ENCODE data around the gene PRKG1.
"Not testable (repeated sequence)": the region's sequence is repeated elsewhere in the genome, so short reads cannot be mapped to it uniquely, and the experiment has no call there.

Gene PRKG1

DNA sequence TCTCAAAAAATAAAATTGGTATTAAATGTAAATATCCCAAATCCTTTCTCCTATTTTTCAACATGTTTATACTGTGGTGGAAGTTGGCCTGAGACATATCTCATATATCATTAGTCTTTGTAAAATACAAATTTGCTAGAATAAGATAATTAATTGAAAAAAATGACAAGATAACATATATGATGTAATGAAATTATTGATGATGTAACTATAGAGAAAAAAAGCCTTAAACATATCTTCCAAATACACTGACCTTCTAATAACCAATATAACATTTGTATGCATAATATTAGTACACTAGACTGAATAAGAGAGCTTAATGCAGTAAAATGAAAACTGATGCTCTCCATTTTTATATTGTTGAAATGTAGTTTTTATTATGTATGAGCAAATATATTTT lies 104.3 kb downstream of the PRKG1 start:
- DNase-seq: no peak

DNA sequence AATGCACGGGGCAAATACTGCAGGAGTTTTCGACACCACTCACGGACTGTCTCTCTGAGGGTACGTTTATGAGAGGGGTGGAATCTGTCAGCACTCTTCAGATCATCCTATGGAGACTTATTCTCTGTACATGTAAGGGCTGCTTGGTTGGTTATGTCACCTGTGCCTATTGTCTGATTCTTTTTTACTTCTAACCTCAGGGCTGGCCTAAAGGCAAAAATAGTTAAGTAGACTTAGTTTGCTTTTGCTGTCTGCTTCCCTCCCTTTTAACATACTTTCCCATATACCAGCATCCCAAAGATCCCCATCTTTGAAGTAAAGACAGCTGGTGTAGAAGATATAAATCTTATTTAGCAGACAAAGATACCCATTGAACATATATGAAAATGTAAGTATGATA lies 105.9 kb downstream of the PRKG1 start:
- DNase-seq: no peak

DNA sequence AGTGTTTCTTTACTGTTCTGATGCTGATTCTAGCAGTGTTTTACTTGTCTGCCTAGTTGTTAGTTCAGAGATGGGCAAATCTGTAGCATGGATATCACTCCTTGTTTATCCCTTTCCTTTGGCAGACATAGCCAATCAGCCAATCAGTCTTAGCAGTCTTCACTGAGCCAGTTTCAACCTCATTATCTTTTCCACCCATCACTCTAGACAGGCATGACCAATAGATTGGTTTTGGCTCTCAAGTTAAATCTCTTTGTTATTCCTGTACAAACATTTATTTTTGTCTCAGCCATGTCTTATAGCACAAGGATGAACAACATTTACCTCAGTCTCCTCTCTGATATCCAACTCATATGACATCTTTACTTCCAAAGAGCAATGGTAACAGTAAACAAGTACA lies 109.5 kb downstream of the PRKG1 start:
- no peak for DNase-seq

DNA sequence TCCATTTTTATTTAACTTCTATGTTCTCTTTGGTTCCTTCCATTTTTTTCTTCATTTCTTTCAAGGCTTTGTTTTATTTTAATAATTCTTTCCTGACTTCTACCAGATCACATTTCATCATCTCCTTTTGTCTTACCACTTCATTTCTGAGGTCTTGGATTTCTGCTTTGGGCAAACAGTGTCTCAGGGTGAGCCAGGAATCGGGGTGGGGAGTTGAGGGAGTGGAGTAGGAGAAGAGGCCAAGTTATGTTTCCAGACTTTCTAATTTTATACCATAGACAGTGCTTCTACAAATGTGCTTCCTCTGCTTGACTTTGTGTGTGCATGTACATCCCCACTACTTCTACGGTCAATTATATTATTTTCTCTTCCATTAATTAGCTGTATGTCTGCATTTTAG lies 112.1 kb downstream of the PRKG1 start:
- DNase-seq: no peak

DNA sequence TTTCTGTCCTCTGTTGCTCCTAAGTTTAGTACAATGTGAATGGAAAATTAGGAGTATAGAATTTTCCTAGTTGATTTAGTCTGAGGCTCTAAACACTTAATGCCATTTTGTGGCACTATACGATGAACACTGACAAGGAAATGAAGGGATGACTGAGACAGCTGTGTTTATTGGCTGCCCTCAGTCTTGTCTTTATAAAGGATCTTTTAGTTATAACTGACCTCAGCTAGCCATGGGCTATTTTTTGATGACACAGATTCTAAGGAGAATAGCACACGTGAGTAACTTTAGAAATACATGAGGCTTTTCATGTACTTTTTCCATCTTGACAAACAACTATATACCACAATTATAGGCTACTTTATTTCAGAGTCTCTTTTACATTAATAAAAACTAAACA lies 113.7 kb downstream of the PRKG1 start:
- DNase-seq: no peak

DNA sequence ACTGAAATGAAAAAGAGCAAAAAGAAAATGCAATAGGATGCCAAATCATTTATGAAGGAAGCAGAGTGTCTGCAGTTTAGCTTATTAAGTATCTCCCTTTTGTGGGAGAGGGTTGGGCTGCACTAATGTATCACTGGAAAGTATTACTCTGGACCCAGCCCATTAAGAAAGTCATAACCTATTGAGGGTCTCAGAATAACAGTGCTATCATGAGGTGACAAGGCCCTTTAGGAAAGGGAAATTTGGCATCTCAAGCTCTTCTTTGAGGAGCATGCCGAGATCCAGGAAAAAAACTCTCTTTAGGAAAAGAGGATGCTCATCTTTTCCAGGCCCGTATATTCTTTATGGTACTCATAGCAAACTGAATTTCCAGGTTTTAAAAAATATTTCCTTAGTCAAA lies 114.6 kb downstream of the PRKG1 start:
- no peak for DNase-seq

DNA sequence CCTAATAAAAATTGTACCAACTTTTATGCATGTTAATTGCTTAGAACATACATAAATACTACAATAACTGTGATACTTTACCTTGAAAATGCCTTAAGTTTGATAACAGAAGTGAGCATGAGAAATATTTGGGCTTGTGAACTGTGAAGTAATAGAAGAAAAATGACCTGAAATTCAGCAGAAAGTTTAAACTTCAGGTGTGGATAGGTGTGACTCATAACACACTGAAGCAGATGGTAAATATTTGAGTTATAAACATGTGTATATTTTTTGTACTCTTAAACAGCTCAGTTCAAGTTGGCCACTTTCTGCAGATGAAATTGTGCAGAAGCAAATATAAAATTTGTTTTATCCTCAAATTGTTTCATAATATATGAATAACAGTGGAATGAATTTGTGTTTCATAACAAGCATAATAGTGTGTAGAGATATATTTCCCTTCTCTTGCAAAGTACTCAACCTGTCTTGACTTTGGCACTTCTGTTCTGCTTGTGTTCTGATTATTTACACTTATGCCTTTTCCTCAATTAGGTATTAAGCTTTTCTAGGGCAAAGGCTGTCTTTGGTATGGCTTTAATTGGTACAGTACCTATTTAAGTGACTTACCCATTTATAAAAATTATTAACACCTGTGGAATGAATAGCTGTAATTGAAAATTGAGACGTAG lies 122.4 kb downstream of the PRKG1 start:
- DNase-seq: no peak

DNA sequence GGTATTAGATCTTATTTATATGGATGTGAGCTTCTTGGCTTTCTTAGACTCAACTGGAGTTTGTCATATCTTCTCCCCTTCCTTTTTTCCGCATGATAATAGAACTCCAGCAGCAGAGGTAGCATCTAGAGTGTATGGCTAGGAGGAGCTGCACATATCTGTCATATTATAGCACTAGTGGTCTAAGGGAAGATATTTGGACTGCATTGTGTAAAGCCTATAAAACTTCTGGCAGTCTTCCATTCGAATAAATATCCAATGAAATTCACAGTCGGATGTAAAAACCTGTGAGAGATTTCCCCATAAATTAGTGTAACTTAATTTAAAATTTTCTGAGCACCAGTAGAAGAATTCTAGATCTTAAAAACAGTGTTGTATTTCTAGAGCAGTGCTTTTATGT lies 123.9 kb downstream of the PRKG1 start:
- no peak for DNase-seq

DNA sequence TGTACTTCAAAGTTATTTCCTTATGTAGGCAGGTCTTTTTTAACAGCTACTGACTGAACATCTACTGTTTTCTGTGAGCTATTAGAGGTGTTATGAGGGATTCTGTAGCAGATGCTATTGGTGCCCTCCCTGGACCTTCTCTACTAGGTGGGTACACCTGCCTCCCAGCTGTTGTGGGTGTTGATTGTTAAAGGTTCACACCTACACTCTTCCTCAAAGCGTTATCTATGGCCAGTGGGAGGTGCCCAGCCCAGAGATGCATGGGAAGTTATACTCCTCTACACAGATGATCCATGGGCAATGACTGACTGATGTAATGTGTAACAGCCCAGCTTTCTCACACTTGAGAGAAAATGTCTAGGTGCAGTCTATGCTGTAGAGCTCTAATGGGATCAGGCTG lies 127.7 kb downstream of the PRKG1 start:
- no peak for DNase-seq

DNA sequence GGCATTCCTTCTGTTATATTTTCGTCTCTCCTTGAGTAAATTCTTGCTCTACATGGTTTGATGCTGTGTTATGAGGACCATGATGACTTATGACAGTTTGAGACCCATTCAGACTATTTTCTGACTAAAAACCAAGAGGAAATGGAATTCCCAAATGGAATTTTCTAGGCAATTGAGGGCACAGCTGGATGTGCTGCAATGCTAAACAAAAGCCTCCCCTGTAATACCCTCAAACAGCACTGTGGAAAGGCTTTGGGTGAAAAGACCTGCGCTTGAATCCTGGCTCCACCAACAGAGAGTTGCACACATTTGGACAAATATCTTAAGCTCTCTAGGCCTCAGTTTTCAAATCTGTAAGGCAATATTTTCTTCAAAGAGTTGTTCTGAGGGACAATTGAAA lies 129.1 kb downstream of the PRKG1 start:
- DNase-seq: no peak

DNA sequence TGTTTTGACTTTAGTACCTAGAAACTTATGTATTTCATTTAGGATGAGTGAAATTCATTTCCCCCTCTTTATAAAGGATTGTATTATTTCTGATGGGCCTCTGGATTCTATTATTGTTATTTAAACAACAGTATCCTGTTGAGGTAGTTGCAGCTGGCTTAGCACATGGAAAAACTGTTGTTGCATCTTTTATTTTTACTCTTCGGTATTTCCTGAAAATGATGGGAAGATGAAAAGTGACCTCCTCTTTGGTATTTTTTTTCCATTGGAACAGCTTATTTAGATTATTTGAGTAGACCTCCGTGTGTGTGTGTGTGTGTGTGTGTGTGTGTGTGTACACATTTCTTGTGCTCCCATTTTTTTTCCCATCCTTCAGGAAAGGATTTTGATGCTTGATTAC lies 129.8 kb downstream of the PRKG1 start:
- DNase-seq: no peak

DNA sequence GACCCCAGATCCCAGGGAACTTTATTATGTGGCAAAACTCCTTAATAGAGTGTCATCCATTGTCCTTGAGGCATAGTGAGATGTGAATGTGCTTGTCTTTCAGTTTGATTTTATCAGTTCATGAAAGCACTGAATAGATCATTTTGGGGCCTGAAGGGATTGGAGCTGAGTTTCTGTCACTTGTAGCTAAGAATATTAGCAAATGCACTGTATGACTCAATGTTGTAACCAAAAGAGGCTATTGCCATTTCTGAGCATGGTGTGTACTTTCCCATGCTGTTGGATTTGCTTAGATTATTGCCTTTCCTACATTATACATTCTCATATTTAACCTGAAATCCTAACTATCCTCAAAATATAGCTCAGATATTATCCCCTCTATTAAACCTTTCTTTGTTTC lies 130.4 kb downstream of the PRKG1 start:
- no peak for DNase-seq

DNA sequence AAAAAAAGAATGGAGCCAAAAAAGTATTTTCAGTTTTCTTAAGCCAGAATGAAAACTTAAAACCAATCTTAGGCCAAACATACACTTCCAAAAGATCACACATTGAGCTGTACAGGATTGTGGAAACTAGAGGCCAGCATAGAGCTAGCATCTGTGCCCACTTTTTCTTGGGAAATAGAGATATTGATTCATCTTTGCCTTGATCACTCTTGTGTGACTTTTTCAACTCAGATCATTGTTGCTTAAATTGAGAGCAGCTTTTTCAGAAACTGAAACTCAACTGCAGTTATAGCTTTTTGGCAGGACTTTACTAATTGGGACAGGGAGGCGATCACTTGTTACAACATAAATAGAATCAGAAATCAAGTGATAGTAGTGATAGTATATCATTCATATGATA lies 132.2 kb downstream of the PRKG1 start:
- DNase-seq: no peak

DNA sequence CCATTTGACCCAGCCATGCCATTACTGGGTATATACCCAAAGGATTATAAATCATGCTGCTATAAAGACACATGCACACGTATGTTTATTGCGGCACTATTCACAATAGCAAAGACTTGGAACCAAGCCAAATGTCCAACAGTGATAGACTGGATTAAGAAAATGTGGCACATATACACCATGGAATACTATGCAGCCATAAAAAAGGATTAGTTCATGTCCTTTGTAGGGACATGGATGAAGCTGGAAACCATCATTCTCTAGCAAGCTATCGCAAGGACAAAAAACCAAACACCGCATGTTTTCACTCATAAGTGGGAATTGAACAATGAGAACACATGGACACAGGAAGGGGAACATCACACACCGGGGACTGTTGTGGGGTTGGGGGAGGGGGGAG lies 138.7 kb downstream of the PRKG1 start:
- DNase-seq: not testable (repeated sequence)

DNA sequence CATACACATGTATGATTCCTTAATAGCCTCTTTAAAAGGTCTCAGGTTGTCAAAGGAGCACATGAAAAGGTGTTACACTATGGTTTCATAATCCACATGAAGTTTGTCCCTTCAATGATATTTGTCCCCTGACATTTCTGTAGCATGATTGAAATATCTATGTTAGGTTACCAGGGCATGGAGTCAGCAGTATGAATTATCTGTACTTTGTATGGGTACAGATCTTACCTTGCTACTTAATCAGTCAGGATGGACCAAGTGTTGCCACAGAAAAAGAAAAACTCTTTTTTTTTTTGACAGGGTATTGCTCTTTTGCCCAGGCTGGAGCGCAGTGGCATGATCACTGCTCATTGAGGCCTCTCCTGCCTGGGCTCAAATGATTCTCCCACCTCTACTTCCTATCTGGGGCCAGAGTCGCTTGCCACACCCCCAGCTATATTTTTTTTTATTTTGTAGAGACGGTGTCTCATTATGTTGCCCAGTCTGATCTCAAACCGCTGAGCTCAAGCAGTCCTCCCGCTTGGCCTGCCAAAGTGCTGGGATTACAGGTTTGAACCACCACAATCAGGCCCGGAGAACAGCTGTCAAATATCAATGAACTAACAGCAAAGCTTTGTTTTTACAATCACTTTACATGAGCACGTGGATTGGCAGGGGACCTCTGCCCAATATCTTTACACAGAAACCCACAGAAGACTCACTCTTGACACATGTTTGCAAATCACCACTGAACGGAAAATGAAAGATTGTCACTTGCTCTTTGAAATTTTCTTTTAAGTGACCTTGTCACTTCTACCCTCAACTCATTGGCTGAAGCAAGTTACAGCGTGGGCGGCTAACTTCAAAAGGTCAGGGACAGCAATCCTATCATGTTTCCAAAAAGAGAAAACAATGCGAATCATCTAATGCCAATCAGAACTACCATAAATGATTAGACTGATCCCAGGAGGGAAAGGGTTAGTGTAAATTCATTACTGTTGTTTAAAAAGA lies 140.2 kb downstream of the PRKG1 start:
- DNase-seq: no peak

DNA sequence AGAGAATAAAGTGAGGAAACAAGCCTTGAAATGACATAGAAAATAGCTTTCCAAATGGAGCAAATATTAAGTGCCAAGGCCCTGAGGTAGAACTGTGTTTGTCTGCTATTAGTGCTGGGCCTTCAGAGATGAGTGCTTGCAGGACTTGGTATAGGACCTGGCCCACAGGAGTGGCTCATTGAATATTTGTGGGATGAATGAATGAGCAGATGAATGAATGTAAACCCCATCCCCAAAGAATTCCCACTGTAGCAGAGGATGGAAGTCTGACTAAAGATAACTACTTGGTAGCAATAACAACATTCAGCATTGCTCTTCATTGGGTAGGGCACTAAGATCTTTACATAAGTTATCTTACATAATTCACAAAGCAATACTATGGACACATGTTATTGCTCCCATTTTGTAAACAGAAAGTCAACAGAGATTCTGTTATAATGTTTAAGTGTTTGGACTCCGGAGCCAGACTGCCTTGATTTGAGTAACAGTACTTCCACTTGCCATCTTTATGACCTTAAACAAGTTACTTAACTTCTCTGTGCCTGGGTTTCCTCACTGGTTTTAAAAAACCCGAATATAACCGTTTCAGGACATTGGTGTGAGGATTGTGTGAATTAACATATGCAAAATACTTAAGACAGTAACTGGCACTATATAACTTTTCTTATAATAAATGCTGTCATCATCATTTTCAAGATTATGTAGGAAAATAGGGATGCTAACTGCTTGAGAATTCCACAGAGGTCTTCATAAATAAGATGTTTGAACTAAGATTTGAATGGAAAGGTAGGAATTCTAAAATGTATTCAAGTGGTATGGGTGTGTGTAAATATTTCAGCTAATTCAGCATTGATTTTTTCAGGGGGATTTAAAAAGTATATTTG lies 141.9 kb downstream of the PRKG1 start:
- no peak for DNase-seq

DNA sequence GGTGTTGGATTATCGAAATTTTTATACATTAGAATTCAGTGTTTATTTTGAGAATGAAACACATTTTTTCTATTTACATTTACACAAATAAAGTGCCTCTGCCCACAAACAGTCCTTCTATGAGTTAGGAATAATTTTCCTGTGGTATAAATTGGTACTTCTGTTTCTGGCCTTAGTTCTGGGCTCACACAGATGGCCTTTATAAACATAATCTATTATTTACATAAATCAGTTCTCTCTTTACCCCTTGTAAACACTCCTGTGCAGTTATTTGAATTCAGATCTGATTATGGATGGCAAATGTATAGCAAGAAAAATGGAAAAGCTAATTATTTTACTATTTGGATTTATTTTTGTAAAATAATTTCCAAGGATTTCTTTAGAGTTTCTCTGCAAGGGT lies 143.2 kb downstream of the PRKG1 start:
- no peak for DNase-seq

DNA sequence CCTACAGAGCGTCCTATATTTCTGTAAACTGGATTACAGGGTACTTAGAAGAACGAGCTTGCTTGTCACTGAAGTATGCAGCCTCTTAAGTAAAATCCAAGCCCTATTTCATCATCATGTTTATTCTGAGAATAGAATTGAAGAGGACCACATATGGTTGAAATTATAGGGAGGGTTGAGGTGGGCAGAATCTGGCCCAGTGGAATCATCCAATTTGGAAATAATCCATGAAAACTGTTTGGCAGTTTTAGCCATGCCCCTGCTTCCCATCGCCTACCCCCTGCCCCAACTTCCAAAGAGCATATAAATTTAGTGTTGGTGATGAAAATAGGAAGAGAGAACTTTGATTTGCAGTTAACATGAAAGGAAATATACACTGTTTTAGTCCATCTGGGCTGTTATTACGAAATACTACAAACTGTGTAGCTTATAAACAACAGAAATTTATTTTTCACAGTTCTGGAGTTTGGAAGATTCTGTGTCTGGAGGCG lies 150.4 kb downstream of the PRKG1 start:
- DNase-seq: no peak

DNA sequence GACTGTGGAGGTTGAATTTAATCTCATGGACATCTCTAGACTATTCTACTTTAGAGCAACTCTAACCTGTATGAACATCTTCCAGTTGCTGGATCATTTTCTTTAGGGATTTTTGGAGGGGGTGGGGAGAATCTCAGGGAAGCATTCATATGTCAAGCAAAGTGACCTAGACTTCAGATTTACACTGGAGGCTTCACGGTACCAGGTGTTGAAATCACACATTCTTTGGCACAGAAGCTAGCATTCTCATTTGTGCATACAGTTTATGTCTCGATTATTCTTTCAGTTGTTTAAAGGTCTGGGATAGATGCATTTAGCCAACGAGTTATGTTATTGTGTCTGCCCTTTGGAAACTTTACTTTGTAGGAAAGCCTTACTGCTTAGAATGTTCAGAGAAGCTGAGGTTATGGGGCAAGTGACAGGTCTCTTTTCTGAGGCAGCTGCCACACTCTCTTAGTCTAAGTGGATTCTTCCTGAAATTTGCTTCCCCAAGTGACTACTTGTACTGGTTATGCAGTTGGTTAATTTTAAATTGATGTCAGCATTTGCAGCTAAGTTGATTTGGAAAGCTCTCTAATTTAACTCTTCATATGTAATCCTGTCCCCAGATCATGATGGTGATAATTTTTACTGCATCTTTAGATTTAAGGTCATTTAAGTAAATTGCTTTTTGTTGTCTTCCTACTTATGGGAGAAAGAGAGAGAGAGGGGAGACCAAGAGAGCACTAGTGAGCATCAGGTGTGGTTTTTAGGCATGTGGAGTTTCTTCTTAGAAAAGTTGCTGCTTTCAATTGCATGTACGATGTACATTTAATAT lies 153.8 kb downstream of the PRKG1 start:
- no peak for DNase-seq

DNA sequence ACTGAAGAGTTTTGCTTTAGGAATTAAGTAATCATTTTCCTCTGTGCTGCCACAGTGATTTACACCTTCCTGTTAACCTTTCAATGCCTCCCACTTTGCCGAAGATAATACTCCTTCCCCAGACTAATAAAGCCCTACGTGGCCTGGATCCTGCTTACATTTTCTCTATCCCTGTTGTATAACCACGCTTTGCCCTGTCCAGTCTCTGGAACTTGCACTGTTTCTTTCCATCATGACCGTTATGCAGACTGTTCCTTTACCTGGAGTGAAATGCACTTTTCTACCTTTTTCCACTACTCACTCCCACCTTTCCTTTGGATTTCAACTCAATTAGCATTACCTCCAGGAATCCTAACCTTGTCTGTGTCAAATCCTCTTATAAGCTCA lies 154.4 kb downstream of the PRKG1 start:
- DNase-seq: no peak

DNA sequence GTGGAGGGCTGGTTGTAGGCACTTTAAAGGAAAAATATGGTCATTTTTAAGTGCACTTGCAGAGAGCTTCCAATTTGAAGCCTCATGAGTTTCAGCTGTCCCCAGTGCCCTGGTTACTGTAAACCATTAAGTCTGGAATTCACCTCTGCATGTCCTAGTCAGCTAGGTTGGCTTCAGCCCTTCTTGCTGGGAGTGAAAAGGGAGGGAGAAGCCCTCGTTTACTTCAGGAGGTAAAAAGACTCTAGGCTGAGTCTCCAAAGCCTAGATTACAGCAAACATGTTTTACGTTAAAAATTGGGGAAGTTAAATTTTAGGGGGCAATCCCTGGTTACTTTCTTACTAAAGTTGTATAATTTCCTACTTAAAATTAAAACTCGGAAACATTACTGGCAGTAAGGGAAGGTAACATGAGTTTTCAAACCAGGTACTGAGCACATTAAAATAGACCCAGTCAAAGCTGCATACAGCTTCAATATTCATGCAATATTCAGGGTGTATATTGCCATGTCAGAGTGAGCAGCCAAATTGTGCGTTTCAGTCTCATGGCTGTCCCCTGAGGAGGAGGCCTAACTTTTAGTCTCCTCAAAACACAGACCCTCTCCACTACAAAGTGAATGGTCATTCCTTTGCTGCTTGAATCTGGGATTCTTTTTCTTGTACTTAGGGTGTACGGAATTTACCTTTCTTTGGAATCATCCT lies 156.7 kb downstream of the PRKG1 start:
- DNase-seq: no peak

DNA sequence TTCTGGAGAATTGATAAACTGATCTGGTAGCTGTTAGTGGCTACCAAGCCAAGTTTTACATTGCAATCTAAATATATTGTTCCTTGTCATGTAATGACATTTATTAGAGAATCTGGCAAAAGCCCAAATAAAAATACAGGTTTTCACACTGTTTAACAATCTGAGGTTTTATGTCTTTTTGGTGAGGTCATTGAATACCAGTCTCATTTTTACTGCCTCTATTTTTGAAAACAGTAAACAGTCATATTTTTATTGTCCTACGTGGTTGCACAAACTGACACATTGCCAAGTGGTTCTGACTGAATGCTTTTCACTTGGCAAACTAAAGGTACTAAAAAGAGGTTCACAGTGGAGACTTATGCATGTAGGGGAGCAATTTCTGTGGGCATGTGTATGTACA lies 157.5 kb downstream of the PRKG1 start:
- no peak for DNase-seq
